ENCODE data around the gene ADAMTS19.
"Not testable (repeated sequence)": the region's sequence is repeated elsewhere in the genome, so short reads cannot be mapped to it uniquely, and the experiment has no call there.

The ADAMTS19 gene

DNA sequence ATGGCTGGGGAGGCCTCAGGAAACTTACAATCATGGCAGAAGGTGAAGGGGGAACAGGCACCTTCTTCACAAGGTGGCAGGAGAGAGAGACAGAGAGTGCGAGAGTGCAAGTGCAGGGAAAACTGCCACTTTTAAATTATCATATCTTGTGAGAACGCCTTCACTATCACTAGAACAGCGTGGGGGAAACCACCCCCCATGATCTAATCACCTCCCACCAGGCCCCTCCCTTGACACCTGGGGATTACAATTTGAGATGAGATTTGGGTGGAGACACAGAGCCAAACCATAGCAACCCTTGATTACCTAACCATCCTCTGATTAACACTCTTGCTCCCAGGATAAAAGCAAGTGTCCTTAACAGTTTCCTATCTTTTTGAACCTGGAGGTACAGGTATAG is 21.1 kb downstream of the ADAMTS19 start:
- no peak for DNase-seq

DNA sequence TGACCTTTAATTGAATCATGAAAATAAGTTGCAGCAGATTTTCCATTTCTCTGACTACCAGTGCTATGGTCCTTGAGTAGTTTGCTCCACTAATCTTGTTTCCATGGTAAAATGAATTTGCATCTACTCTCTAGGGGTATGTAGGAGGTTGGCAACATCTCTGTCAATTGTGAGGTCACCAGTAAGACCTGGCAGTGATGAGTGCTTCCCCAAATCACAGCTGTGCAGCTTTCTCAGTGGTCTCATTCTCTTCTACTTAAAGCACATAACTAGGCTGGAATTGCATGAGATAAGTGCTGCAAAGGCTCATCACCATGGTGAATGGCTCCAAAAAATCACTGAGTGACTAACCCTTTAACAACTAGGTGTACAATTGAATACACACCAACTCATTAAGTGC is 36.3 kb downstream of the ADAMTS19 start:
- DNase-seq: no peak

DNA sequence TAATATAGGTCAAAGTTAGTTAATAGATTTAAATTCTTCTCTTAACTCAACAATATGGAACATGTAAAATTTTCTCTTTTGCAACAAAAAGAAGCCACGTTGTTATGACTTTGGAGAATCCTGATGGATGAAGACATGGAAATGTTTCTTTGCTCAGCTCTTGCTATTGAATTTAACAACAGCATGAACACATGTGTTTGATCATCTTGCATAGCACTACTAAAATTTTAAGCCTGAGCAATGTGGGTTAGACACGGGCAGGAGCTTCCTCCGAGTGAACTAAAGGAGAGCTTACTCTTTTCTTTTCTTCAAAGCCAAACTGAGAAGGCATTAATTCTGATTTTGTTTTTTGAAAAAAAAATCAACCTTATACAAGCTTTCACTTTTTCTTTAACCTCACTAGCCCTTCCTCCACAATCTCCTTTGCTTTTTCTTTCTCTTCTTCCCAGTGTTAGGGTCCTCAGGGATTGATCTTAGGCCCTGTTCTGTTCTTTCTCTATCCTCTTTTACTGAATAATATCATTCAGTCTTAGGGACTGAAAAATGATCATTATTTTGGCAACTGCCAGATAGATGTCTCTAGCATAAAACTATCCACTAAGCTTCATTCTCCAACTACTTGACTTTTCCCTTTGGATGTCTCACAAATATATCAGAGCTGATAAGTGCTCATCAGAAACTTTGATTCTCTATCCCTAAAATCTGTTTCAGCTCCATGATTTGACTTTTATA is 36.9 kb downstream of the ADAMTS19 start:
- no peak for DNase-seq

DNA sequence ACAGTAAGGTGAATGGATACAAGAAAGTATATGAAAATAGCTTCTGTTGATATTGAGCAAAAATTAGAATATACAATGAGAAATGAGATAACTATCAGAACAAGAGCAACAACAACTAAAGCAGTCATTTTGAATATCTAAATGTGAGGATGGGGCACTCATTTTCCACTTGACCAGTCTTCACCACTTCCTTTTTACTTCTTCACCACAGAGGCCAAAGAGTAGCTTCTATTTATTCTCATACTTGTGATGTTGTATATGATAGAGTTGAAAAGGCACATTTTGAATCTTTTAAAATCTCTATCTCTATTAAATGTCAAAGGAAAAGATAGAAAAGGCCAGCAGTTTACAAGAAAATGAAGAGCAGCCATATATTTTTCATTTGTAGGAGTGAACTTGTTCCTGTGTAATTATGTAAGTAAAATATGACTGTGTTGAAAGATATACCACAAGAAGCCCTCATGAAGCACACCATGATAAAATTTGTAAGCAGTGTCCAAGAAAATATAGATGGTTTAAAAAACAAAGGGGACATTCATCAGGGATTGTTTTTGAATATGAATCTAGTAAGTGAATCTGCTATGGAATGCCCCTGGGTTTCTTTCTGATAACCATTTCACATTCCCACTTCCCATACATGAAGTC is 39.2 kb downstream of the ADAMTS19 start:
- DNase-seq: no peak

DNA sequence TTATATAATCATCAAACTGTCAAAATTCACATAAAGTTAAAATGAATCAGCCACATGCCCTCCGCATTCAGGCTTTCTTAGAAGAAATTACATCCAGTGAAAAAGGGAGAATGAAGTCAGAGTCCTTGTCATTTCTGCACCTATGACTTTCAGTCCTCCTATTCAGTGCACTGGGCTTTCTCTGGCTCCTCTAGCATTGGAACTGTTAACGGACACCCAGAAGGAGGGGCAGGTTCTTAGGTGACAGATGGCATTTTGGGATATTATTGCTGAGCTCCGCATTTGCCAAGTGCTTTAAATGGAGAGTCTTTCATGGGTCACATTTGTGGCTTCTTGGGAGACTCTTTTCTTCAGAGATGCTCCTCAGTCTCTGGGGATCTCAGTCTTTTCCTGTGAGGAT is 40.0 kb downstream of the ADAMTS19 start:
- no peak for DNase-seq

DNA sequence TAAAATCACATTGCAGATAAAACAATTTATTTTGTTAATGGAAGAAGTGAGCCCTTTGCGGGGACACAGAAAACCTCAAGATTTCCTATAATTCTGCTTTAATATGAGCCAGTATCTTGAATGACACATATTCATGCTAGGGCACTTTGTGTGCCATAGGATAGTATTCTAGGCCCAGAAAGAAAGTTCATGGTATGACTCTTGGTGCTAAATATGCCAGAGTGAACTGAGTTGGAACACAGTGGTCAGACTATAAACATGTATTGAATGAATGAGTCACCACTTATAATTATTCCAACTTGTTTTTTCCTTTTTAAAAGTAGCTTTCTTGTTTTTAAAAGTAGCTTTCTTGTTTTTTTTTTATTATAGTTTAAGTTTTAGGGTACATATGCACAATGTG is 46.0 kb downstream of the ADAMTS19 start:
- DNase-seq: no peak

DNA sequence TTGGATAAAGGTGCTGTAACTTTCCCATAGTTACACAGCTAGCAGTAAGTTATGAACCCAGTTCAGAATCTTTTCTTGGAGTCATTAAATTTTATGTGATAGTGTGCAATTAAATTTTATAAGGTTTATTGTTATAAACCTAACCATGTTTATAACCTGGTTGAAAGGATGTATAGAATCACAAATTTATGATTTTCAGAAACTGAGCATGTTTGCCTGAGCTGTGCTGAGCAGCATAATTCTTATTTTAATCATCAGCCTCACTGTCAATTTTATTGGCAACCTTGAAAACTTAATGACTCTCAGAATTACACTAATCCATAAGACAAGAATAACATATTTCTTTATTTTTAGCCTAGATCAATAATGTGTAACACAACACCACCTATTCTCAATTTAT is 46.9 kb downstream of the ADAMTS19 start:
- DNase-seq: no peak

DNA sequence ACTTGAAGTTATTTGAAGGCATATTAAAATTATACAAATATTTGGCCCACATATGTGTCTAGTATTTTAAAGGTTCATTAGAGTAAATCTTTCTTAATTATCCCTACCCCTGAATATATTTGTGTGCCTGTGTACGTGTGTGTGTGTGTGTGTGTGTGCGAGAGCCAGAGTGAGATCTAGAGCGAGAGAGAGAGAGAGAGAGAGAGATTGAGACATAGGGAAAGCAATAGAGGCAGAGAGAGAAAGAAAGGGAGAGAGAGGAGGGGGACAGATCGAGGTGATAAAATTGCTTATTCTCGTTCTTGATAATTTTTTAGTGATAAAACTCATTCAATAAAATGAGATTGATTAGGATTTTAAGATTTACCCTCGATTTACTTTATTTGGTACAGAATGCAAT is 47.4 kb downstream of the ADAMTS19 start:
- DNase-seq: no peak

DNA sequence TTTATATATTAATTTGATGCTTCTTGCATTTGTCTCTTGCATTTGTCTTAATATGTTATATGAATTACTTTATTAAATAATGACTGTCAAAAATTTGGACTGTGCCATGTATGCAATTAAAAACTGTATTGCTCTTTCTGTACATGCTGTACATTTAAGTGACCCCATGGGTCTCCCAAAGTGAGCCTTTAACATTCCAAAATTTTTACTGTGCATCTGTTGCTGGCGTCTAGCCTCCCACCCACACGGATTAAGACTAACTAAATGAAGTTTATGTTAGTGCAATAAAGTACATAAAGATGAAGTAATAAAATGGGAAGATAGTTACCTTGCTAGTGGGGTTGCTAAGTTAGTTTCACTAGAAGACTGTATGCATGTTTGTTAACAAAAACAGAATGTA is 48.5 kb downstream of the ADAMTS19 start:
- DNase-seq: no peak

DNA sequence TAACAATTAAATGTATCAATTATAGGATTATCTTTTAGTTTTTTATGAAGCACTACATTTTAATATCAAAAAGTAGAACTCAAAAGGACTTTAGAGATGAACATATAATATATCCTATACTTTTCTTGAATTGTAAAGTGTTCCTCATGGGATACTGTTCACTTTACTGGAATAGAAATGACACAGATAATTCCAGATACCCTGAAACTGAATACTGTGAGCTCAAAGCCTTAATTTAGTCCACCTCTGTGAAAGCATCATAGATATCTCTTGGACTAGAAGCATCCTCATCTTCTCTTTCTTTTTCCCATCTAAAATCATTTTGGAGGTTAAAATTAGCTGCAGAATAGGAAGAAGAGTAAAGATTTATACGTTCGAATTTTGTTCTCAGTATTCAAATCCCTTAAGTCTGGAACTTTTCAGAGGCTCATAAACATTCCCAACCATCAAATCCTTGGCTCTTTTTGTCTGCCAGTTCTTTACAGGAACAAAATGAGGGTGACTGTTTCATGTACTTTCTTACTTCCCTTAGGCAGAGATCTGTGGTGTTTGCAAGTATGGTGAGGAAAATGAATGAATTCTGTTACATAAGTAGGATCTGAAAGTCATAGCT is 49.4 kb downstream of the ADAMTS19 start:
- no peak for DNase-seq

DNA sequence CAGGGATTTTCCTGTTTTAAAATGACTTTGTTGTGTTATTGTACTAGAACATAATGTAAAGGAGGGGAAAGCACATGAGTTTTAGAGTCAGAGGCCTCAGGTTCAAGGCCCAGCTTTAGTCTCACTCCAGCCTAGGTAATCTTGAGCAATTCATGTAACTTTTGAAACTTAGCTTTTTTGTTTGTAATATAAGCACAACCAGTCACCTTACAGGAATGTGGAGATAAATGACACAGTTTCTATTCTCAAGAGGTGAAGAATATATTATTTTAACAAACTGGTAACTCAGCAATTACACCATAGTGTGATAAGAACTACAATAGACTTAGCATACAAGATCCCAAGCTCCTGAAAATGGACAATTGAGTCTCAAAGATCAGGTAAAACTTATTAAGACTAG is 51.2 kb downstream of the ADAMTS19 start:
- DNase-seq: no peak

DNA sequence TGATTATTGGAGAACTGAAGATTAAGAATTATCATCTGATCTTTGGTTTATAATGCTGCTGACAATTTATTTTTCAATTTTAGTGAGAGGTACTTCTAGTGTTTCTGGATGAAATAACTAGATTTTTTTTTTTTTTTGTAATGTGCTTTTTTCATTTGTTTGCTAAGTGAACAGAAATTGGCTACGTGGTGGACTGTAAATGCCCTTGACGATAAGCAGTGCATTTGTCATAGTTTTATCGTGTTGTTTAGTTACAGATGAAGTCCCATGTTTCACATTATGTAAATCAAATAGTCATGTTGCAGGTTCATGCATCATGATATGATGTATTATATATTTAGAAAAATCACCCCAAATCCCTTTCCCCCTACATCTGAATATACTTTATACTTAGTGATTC is 81.0 kb downstream of the ADAMTS19 start:
- DNase-seq: no peak

DNA sequence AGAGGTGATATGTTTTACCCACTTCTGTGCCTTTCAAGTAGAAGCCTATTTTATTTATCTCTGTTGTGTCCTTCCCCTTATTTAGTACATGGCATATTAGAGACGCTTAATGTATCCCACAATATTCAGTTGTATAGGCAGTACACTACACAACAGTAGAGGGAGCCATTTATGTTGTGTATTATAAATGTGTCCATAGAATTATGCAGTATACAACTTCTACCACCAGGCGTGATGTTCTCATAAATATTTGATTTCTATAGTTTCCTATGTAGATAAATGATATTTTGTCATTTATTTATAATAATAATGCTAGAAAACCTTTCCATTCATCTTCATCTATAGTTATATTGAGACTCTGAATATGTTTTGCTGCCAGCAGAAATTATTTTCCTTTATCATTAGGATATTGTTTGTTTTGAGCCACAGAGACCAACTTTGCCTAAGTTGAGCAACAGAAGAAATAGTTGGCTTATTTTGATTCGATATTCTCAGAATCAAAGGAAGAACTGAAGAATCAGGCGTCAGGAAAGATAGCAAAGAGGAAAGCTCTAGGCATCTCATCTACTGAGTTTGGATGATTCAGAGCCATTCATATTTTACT is 81.7 kb downstream of the ADAMTS19 start:
- DNase-seq: no peak

DNA sequence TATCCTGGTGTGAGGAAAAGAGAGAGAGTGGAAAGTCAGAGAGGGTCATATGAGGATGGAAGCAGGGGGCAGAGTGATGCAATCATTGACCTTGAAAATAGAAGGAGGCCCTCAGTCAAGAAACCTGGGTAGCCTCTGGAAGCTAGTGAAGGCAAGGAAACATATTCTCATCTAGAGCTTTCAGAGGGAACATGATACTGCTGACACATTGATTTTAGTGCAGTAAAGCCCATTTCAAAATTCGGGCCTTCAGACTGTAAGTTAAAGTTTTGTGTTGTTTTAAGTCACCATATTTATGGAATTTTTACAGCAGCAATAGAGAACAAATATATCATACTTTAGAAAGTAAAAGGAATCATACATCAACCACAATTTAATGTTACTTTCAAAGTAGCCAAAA is 87.0 kb downstream of the ADAMTS19 start:
- DNase-seq: no peak

DNA sequence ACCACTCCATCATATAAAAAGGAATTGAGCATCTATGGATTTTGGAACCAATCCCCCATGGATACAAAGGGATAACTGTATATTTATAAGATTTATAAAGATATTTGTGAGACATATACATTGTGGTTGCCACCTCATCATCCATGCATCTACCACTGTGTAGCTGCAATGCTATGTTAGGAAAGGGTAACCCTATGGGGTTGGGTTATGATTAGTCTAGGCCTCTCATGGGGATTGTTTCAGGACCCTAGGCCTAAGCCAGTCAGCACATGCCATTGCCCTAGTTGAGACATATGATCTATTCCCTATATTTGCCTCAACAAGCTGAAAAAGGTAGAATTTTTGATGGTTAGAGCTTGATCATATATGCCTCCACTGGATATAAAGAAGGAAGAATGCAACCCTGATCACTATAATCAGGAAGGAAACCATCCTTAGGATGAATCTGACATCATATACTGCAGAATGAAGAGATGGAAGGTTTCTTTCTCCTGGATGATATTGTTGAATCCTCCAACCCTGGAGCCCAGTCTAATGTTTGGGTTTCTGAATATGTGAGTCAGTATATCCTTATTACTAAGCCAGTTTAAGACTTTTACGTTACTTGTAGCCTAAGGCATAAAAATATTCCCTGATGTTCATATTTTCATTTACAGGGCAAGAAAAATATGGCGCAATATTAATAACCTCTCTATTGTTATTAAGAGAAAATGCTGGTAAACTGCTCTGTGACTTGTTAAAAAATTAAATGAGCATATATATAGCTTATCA is 94.2 kb downstream of the ADAMTS19 start:
- no peak for DNase-seq

DNA sequence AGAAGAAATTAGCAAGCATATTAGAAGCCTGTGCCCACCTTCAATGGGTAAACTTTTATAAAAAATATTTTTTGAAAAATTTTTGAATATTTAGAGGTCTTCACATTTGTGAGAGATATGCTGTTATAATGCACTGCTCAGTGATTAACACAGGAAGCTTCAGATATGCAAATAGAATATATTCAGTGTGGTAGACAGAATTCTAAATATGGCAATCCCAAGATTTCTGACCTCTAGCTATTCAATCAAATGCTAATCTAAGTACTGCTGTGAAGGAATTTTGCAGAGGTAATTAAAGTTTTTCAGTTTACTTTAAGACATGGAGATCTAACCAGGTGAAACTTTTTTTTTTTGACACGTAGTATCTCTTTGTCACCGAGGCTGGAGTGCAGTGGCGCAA is 103.5 kb downstream of the ADAMTS19 start:
- no peak for DNase-seq

DNA sequence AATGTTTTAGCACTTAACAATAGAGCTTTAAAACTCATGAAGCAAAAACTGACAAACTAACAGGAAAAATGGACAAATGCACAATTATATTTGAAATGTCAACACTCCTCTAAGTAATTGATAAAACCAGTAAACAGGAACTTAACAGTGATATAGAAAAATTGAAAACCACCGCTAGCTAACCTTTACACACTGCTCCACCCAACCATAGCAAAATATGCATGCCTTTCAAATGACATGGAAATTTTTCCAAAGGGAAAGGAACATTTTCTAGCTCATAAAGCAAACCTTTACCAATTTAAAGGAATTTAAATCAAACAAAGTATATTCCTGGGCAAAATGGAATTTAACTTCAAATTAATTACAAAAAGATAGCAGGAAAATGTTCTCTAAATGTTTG is 109.2 kb downstream of the ADAMTS19 start:
- no peak for DNase-seq

DNA sequence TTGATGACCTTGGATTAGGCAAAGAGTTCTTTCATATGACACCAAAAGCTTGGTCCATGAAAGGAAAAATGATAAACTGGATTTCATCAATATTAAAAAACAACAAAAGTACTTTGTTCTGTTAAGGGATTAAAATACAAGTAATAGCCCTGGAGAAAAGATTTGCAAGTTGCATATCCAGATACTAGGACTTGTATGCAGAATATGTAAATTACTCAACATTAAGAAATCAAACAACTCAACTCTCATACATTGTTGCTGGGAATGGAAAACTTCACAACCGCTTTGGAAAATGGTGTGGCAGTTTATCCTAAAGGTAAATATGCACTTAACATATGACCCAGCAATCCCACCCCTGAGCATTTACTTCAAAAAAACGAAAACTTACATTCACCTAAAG is 112.0 kb downstream of the ADAMTS19 start:
- DNase-seq: no peak

DNA sequence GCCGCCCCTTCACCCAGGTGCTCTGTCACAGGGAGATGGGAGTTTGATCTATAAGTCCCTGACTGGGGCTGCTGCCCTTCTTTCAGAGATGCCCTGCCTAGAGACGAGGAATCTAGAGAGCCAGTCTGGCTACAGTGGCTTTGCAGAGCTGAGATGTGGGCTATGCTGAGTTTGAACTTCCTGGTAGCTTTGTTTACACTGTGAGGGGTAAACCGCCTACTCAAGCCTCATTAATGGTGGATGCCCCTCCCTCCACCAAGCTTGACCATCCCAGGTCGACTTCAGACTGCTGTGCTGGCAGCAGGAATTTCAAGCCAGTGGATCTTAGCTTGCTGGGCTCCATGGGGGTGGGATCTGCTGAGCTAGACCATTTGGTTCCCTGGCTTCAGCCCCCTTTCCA is 124.4 kb downstream of the ADAMTS19 start:
- DNase-seq: not testable (repeated sequence)

DNA sequence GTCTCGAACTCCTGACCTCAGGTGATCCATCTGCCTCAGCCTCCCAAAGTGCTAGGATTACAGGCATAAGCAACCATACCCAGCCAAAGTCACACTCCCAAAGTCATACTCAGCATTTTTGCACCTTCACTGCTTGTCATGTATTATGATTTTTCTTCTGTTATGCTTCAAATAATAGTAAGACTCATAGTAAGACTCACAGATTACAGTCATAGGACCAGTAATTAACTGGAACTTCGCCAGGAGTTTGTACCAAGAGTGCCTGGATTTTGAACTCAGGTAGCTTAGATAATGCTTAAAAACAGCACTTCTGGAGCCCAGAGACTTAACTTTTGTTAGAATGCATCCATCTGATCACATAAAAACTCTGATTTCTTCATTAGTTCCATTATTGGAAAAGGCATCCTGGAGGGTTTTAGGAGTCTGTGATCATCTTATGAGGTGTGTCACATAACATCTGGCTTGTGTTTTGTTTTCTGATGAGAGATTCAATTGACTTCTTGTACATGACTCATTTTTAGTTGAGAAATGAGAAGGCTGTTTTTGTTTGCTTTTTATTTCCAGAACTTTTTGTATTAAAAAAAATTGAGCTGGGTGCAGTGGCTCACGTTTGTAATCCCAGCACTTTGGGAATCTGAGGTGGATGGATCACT is 131.5 kb downstream of the ADAMTS19 start:
- DNase-seq: no peak

DNA sequence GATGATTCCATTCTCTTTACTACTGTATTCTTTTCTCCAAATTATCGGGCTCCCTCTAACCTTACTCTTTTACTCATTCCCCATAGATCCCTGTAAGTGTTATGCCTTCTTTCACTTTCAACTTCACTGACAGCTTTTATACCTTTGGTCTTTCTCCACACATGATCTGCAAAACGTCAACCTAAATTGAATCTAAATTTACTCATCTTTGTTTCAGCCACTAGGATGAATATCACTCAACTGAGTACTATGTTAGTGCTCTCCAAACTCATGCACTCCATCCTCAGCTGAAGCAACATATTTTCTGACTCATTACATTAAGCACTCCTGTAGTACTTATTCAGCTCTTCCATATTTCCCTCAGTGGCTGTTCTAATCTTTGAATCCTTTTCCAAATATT is 133.4 kb downstream of the ADAMTS19 start:
- DNase-seq: no peak

DNA sequence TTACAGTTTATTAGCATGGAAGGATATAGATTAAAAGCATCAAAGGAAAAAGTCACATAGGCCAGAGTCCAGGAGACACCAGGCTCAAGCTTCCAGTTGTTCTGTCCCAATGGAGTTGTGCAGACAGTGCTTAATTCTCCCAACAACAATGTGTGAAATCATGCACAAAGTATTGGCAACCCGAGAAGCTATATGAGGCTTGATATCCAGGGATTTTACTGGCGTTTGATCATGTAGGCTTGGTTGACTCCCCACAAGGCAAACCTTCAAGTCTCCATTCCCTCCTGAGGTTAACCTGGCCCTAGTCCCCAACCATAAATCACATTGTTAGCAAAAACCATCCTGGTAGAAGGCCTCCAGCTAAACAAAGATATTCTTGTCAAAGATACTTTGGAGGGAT is 141.5 kb downstream of the ADAMTS19 start:
- no peak for DNase-seq

DNA sequence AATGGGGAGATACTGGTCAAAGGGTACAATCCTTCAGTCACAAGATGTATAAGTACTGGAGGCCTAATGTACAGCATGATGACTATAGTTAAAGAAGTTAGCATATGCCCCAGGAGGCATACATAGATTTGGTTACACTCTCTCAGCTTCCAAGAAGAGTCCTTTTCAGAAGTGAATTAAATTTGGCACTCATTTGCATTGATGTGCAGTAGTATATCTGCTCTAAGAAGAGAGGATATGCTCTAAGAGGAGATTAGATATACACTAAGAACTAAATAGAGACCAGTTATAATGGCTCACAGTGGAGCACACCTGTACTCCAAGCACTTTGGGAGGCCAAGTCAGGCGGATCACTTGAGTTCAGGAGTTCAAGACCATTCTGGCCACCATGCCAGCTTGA is 148.3 kb downstream of the ADAMTS19 start:
- no peak for DNase-seq
